HCT116 (cell line): ENCODE measurements around the gene SPATC1L. TPM values are rescaled to one million over a fixed set of nuclear protein-coding genes. Genes with fewer than 3 reads are reported as not detected.

Experiments
- ATAC-seq: fragments of 200-7000 bp; cut with Tn5 transposase; 2 replicates; pipeline ENCODE4 v1.9.1; 2020; ENCODE audit warnings: mild to moderate bottlenecking, moderate library complexity
- BruUV-seq: library from RNA; stranded (reverse); fragments of 400-500 nt; replicated peaks from 2 replicates; lab custom pipeline; 2021; lab: Mats Ljungman, UMichigan
- CTCF ChIA-PET: fragments of 300-600 bp; sonication (Branson Sonifier 250); formaldehyde crosslinking; loops from one replicate; lab custom pipeline; 2021; ENCODE audit warnings: antibody characterized with exemption; lab: Charles Lee
- POLR2A ChIA-PET: fragments of 300-600, 350-600 bp; sonication (Branson Sonifier 250); formaldehyde crosslinking; loops from one replicate; lab custom pipeline; 2021; ENCODE audit warnings: antibody characterized with exemption; lab: Charles Lee
- RAD21 ChIA-PET, 2 experiments: fragments of 300-600 bp; sonication (Branson Sonifier 250); formaldehyde crosslinking; loops; one replicate each; lab custom pipeline; 2023; ENCODE audit warnings: low total read pairs in 2 of 2; ENCODE audit not compliant: uncharacterized antibody in 2 of 2, unreplicated experiment in 2 of 2, low non-redundant PET in 1 of 2; lab: Charles Lee
- DNase-seq: peaks from one replicate; pipeline ENCODE4 v3.0.0-alpha.2; 2010; ENCODE audit warnings: low read depth, low spot score
- H2AFZ ChIP-seq: fragments of 200-600 bp; shearing (Covaris generic), sonication (generic); 2 replicates; pipeline ENCODE4 v1.6.1; 2017; ENCODE audit warnings: low read depth, mixed run types, mixed read lengths, antibody characterized with exemption, low read length; ENCODE audit not compliant: poor library complexity, severe bottlenecking
- H3K27ac ChIP-seq: 2 replicates; pipeline ENCODE4 v1.5.1; 2012; ENCODE audit warnings: low read depth, low read length
- H3K27me3 ChIP-seq: fragments of 200-600 bp; sonication (generic); 2 replicates; pipeline ENCODE4 v1.6.1; 2016; ENCODE audit warnings: mixed run types, low read length, mixed read lengths; ENCODE audit not compliant: insufficient read depth
- H3K36me3 ChIP-seq, 2 experiments: fragments of 200-500 bp in 1 of 2; fragments of 200-600 bp in 1 of 2; sonication (Bioruptor generic) in 1 of 2; sonication (generic) in 1 of 2; 2 replicates each; pipeline versions ENCODE4 v1.5.1 to v1.6.1; 2014 to 2016; ENCODE audit warnings: low read length in 2 of 2, inconsistent platforms in 1 of 2, mixed read lengths in 1 of 2, mixed run types in 1 of 2; ENCODE audit not compliant: insufficient read depth in 2 of 2, control insufficient read depth in 1 of 2
- H3K4me1 ChIP-seq, 2 experiments: fragments of 200-600 bp in 1 of 2; sonication (generic) in 1 of 2; 2 replicates each; pipeline versions ENCODE4 v1.5.1 to v1.6.1; 2012 to 2017; ENCODE audit warnings: low read length in 2 of 2, inconsistent platforms in 1 of 2, mild to moderate bottlenecking in 1 of 2, mixed read lengths in 1 of 2, mixed run types in 1 of 2, moderate library complexity in 1 of 2; ENCODE audit not compliant: insufficient read depth in 2 of 2, control insufficient read depth in 1 of 2
- H3K4me2 ChIP-seq: fragments of 200-600 bp; sonication (generic); 2 replicates; pipeline ENCODE4 v1.6.1; 2017; ENCODE audit warnings: mixed run types, low read length, mixed read lengths
- H3K4me3 ChIP-seq, 2 experiments: fragments of 200-600 bp in 1 of 2; sonication (generic) in 1 of 2; replicated peaks in 1 of 2; 2 replicates each; pipeline ENCODE4 v1.5.1; 2011 to 2016; ENCODE audit warnings: low read length in 2 of 2, control low read depth in 1 of 2, low read depth in 1 of 2, mild to moderate bottlenecking in 1 of 2, mixed read lengths in 1 of 2, mixed run types in 1 of 2
- H3K79me2 ChIP-seq: fragments of 200-600 bp; sonication (generic); 2 replicates; pipeline ENCODE4 v1.6.1; 2017; ENCODE audit warnings: mild to moderate bottlenecking, mixed run types, low read length, moderate library complexity, mixed read lengths; ENCODE audit not compliant: insufficient read depth
- H3K9ac ChIP-seq: fragments of 200-600 bp; sonication (generic); 2 replicates; pipeline ENCODE4 v1.6.1; 2016; ENCODE audit warnings: low read length, mixed read lengths
- H3K9me2 ChIP-seq: fragments of 200-600 bp; sonication (generic), shearing (Covaris generic); 2 replicates; pipeline ENCODE4 v1.6.1; 2017; ENCODE audit warnings: mixed run types, mild to moderate bottlenecking, moderate library complexity; ENCODE audit not compliant: insufficient read depth
- H3K9me3 ChIP-seq, 2 experiments: fragments of 200-500 bp in 1 of 2; fragments of 200-600 bp in 1 of 2; sonication (Bioruptor generic) in 1 of 2; sonication (generic) in 1 of 2; 2 replicates each; pipeline ENCODE4 v1.6.1; 2014 to 2017; ENCODE audit warnings: low read length in 2 of 2, mixed read lengths in 2 of 2, inconsistent platforms in 1 of 2, low read depth in 1 of 2, mild to moderate bottlenecking in 1 of 2, mixed run types in 1 of 2, moderate library complexity in 1 of 2; ENCODE audit not compliant: control insufficient read depth in 1 of 2, insufficient read depth in 1 of 2
- H4K20me1 ChIP-seq: fragments of 200-600 bp; sonication (generic), shearing (Covaris generic); 2 replicates; pipeline ENCODE4 v1.6.1; 2017; ENCODE audit warnings: mixed run types, mild to moderate bottlenecking, moderate library complexity; ENCODE audit not compliant: insufficient read depth
- ELF1 ChIP-seq: IDR thresholded peaks from 2 replicates; pipeline ENCODE4 v1.6.1; 2012; ENCODE audit warnings: low read depth, borderline replicate concordance
- EZH2phosphoT487 ChIP-seq: fragments of 200-600 bp; IDR thresholded peaks from 2 replicates; pipeline ENCODE4 v1.6.1; 2018; ENCODE audit warnings: antibody characterized with exemption, borderline replicate concordance
- JUND ChIP-seq: IDR thresholded peaks from 2 replicates; pipeline ENCODE4 v1.6.1; 2012
- POLR2A ChIP-seq: IDR thresholded peaks from 2 replicates; pipeline ENCODE4 v1.7.0; 2011; ENCODE audit warnings: borderline replicate concordance; ENCODE audit not compliant: insufficient read depth, insufficient read length; ENCODE audit errors: extremely low read depth
- RAD21 ChIP-seq: IDR thresholded peaks from 2 replicates; pipeline ENCODE4 v1.6.1; 2012; ENCODE audit warnings: low read depth, mild to moderate bottlenecking
- SIN3A ChIP-seq: IDR thresholded peaks from 2 replicates; pipeline ENCODE4 v1.6.1; 2012; ENCODE audit warnings: low read depth
- SP1 ChIP-seq: IDR thresholded peaks from 2 replicates; pipeline ENCODE4 v1.6.1; 2012; ENCODE audit warnings: low read depth
- SRF ChIP-seq: IDR thresholded peaks from 2 replicates; pipeline ENCODE4 v1.6.1; 2012; ENCODE audit warnings: low read depth
- YY1 ChIP-seq: IDR thresholded peaks from 2 replicates; pipeline ENCODE4 v1.6.1; 2011; ENCODE audit warnings: low read length, low read depth, moderate library complexity, mild to moderate bottlenecking; ENCODE audit not compliant: insufficient replicate concordance; ENCODE audit errors: extremely low read depth
- ZBTB33 ChIP-seq: IDR thresholded peaks from 2 replicates; pipeline ENCODE4 v1.6.1; 2011; ENCODE audit warnings: mild to moderate bottlenecking, low read length, moderate library complexity; ENCODE audit not compliant: insufficient replicate concordance; ENCODE audit errors: extremely low read depth
- ZFX ChIP-seq: fragments of 450-650 bp; IDR thresholded peaks from 2 replicates; pipeline ENCODE4 v1.6.1; 2017
- intact Hi-C: fragments of 100-400 bp; cut with micrococcal nuclease; formaldehyde crosslinking; loops from 2 replicates; pipeline ENCODE4 v1.10.0; 2022
- total RNA-seq: library from RNA; stranded (reverse); gene quantifications from one replicate; pipeline ENCODE4 v1.2.1, GENCODE V29; 2021; ENCODE audit not compliant: unreplicated experiment
- TF ChIP-seq, protein P1 (sequence below): IDR thresholded peaks from 2 replicates; pipeline ENCODE4 v1.6.1; 2012

SPATC1L gene
- total RNA-seq, 1 experiment from 2014 or later, result 1.3 TPM

- Histone ChIP-seq H3K36me3 (peaks cover 0 to 1% of the 10 kb centered on the region in 2 experiments; a peak in 1 of 4 replicates), H3K4me2 (no peak overlapping the region), H3K27ac (no peak overlapping the region), H3K9me3 (no peaks in the 10 kb centered on the region), H3K9ac (no peak overlapping the region), H3K4me1 (no peaks in the 10 kb centered on the region), H3K9me2 (no peaks in the 10 kb centered on the region), H4K20me1 (no peaks in the 10 kb centered on the region), H2AFZ (no peak overlapping the region), H3K27me3 (no peaks in the 10 kb centered on the region), H3K79me2 (no peaks in the 10 kb centered on the region), H3K4me3 (no peak overlapping the region)
- no peak for ATAC-seq
- intact Hi-C loops, result no loop called here
- ChIA-PET RAD21 (no interaction called here), CTCF (no interaction called here), POLR2A (no interaction called here)
- no TSS peak for BruUV-seq
- TF ChIP-seq JUND (no peak), EZH2phosphoT487 (no peak)
- DNase-seq, result no peak
Observed at GRCh38 chr21:46120301-46121285, 63.7 kb downstream of the SPATC1L start.

DNA sequence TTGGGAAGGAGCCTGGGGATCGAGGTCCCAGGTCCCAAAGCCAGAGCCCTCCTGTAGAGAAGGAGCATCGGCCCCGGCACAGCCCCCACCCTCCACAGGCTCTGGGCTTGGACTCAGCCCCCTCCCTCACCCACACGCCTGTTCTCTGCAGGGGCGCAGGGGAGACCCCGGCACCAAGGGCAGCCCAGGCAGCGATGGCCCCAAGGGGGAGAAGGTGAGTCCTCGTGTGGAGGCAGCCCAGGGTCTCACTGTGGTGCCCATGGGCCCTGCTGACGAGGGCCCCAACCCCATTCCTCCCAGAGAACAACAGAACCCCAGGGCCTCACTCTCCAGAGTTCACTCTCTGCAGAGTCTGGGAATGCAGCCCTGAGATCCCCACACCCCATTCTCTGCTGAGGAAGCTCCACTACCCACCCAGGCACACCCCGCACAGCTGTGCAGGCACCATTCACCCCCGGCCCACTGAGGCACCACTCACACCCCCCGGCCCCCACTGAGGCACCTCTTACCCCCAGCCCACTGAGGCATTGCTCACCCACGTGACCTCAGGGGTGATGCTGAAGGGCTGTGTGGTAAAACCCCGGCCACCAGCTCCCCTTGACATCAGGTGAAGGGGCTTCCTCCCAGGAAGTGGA, 64.5 kb downstream of the SPATC1L start:
- Histone ChIP-seq H3K27ac (no peak overlapping the region), H3K9ac (no peak overlapping the region), H3K27me3 (no peaks in the 10 kb centered on the region), H2AFZ (no peak overlapping the region), H3K9me2 (no peaks in the 10 kb centered on the region), H4K20me1 (no peaks in the 10 kb centered on the region), H3K9me3 (no peaks in the 10 kb centered on the region; a peak in 1 of 4 replicates), H3K4me1 (no peaks in the 10 kb centered on the region), H3K36me3 (peaks cover under 1 to 8% of the 10 kb centered on the region in 2 experiments; a peak in 3 of 4 replicates), H3K4me3 (no peak overlapping the region), H3K79me2 (no peaks in the 10 kb centered on the region), H3K4me2 (no peak overlapping the region)
- no peak for DNase-seq
- RAD21 ChIA-PET, result no interaction called here
- intact Hi-C loops, result no loop called here
- no TSS peak for BruUV-seq
- no peak for TF ChIP-seq ELF1
- no peak for TF ChIP-seq RAD21
- no peak for TF ChIP-seq SIN3A
- no peak for TF ChIP-seq SP1
- TF ChIP-seq ZBTB33, result no peak
- no peak for TF ChIP-seq JUND
- TF ChIP-seq YY1, result no peak
- TF ChIP-seq, protein P1, sequence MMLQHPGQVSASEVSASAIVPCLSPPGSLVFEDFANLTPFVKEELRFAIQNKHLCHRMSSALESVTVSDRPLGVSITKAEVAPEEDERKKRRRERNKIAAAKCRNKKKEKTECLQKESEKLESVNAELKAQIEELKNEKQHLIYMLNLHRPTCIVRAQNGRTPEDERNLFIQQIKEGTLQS, result no peak
- no peak for TF ChIP-seq POLR2A
- no peak for TF ChIP-seq ZFX
- no peak for TF ChIP-seq SRF
- CTCF ChIA-PET, result no interaction called here
- POLR2A ChIA-PET, result no interaction called here
- no peak for ATAC-seq
